ENCODE data around the gene COL11A1. TPM values are rescaled to one million over a fixed set of nuclear protein-coding genes. Genes with fewer than 3 reads are reported as not detected.
"Not testable (repeated sequence)": the region's sequence is repeated elsewhere in the genome, so short reads cannot be mapped to it uniquely, and the experiment has no call there.

The COL11A1 gene
- total RNA-seq, 2 experiments from 2014 or later = not detected

DNA sequence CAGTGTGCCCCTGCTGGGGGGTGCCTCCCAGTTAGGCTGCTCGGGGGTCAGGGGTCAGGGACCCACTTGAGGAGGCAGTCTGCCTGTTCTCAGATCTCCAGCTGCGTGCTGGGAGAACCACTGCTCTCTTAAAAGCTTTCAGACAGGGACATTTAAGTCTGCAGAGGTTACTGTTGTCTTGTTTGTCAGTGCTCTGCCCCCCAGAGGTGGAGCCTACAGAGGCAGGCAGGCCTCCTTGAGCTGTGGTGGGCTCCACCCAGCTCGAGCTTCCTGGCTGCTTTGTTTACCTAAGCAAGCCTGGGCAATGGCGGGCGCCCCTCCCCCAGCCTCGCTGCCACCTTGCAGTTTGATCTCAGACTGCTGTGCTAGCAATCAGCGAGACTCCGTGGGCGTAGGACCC lies 175.0 kb downstream of the COL11A1 start:
- POLR2A ChIA-PET, CTCF ChIA-PET: not testable (repeated sequence)

DNA sequence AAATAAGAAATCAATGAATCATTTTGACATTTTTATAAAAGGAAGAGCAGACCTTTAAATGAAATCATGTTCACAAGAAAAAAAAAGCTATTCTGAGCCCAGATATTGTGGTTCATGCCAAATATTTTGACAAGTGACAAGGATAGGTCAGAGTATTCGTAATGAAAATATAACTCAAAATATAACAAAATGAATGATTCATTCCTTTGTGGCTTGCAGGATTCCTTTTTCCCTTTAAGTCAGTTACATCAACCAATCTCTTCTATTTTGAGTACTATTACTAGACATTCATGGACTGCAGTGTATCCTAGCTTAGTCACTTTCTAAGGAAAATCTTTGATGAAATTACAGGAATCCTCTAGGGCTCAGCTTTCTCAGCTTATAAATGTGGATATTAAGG lies 188.7 kb downstream of the COL11A1 start:
- POLR2A ChIA-PET = no interaction called here
- CTCF ChIA-PET = no interaction called here

DNA sequence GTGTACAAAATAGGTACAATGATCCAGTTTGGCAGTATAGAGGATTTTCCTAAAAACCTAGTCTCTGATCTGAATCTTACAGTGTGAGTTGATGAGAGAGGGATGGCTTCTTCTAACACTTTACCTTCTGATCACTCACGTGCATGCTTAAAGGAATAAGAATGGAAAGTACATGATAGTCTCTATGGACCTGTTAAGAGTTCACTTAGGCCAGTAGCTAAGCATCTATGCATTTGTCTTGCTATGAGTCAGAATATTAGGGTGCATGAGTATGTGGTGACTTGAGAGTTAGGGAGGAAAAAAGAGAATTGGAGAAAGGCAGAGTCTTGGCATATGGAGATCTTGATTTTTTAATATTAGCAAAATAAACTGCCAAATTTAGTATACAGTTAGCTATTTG lies 206.3 kb downstream of the COL11A1 start:
- POLR2A ChIA-PET = no interaction called here
- CTCF ChIA-PET = no interaction called here

DNA sequence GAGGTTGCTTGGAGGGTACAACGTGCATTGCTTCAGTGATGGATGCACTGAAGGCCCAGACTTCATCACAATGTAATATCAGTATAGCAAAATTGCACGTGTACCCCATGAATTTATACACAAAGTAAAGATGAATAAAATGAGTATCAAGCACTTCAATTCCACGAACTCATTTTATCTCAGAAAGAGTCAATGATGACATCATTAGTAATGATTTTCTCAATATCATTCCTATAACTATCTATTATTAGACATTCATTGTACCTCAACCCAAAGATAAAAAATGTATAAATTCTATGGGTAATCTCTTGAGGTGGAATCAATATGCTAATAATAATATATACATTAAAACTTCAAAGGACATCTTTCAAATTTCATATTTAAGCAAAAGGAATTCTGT lies 208.4 kb downstream of the COL11A1 start:
- ChIA-PET CTCF (no interaction called here), POLR2A (no interaction called here)

DNA sequence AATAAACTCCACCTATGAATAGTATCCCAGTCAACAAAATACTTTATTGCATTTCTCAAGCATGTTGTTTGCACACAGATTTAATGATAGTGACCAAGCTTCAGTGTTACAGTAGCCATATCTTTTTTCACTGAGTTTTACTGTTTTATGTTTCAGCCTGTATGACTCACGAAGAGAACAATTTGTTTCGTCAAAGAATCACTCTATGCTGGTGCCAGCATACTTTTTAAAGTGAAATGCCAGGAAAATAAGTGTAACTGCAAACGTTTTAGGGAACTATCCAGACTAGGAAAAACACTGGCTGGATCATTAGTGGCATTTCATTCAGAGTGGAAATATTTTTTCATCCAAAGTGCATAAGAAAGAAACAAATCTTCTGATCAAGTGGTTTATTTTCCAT lies 210.8 kb downstream of the COL11A1 start:
- ChIA-PET CTCF (no interaction called here), POLR2A (no interaction called here)

DNA sequence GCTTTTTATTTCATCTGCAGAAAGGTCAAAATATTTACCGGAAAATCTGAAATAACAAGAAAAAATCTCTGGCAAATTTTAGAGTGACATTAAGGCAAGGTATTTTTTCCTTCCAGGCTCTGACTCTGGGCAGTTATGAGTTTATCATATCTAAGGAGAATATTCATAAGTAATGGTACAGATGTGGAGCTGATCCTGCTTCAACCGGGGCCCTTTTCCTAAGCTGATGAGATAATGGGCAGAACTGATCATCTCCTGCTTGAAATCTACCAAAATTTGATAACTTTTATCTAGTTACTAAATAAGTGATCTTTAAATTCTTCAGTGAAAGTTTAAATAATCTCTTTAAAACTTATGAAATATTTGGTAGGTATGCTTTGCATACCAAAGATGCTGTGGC lies 211.6 kb downstream of the COL11A1 start:
- CTCF ChIA-PET = no interaction called here
- POLR2A ChIA-PET = no interaction called here

DNA sequence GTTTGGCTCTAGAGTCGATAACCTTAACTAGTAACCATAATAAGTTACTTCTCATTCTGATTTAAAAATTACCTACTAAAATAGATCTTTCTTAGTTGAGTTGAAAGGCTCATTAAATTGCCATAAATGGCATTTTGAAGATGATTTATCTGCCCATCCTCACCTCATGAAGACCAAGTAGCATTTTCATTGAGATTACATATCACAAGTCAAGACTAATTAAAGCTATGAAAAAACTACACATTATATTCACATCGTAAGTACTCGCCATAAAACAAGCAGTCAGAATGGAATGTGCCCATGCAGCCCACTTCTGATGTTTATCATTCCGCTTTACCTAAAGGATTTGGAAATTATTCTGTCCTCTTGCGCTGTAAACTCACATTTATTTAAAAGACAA lies 212.0 kb downstream of the COL11A1 start:
- ChIA-PET CTCF (no interaction called here), POLR2A (no interaction called here)

DNA sequence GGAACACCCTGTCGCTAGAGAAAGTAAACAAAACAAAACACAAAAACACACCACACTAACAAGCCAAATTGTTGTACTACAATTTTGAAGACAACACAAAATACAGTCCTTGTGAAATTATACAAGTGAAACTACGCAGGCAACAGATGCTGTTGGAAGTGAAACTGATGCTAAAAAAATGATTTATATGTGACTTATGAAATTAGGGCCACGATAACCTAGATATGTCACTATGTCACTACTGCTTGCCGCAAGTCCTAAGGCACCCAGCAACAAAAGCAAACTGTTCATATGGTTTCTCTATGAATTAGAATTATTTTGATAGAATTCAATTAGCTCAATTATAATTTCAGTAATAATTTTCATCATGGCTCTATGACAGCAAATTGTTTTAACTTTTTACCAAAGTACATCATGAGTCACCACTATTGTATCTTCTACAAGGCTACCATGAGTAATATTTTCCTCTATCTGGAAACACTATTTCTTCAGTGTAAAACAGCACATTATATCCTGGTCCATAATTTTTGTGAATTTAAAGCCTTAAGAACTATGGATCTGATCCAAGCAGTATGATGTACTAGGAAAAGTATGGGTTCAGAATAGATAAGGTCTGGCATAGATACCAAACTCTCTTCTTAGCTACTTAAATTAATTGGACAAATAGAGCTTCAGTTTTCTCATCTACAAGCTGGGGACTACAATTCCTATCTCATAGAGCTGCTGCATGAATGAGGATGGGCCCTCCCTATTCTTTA lies 216.3 kb downstream of the COL11A1 start:
- ChIA-PET CTCF (interaction anchor here (0.9 kb wide), 1 partner anchor 22 kb away, joined by 4 read pairs; no protein-coding TSS in a partner anchor), POLR2A (no interaction called here)

DNA sequence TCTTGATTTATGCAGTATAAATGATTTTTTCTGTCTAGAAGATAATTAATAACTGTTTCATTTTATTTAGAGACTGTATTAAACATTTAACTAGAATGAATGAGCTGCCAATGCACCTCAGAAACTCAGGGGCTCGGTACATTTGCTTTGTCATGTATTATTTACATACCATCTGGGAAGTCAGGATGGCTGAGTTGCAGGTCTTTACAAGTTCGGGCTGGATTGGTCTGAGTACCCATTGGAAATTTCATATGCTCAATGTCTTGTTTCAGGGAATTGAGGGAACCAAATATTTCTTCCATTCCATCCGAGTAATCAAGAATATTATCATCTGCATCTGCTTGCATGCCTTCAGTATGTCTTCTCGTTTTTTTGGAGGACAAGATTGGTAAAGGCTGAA lies 221.7 kb downstream of the COL11A1 start:
- POLR2A ChIA-PET = no interaction called here
- CTCF ChIA-PET = no interaction called here

DNA sequence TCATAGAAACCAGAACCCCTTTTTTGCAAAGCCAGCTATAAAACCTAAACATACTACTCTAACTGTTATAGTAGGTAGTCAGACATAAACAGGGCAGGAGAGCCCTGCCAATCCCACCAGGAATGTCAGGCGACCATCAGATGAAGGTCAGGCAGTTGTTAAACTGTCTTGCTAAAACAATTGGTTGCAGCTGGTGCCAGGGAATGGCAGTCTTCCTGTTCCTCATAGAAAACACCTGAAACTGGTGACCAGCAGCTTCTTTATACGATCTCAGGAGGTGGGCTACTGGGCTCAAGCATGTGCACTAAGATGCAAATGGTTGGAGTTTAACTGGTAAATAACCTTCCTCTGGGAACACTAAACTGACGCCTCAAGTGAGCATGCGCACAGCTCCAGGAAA lies 224.1 kb downstream of the COL11A1 start:
- POLR2A ChIA-PET = no interaction called here

DNA sequence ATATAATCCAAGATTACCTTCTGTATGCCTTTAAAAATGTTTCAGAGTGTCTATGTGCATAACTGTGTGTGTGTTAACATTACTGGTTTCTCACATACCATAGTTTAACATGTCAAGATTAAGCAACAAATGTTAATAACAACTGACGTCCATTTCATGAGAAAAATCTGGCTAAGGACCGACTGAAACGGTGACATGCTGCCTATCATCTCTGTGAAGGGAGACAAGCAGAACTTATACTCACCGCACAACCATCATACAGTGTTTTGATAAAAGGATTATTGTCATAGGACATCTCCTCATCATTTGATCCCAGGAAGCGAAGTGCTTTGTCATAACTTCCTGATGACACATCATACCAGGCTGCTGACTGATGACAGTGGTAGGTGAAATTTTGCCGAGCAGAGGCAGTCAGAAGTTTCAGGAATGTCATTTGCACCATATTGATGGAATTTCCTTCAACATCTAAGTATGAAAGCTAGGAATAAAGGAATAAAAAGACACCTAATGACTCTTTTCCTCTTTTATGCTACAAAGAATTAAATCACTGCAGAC lies 228.8 kb downstream of the COL11A1 start:
- CTCF ChIA-PET = no interaction called here
- POLR2A ChIA-PET = no interaction called here

More for the DNA sequence above, 224.1 kb downstream of the COL11A1 start:
- CTCF ChIA-PET = no interaction called here

DNA sequence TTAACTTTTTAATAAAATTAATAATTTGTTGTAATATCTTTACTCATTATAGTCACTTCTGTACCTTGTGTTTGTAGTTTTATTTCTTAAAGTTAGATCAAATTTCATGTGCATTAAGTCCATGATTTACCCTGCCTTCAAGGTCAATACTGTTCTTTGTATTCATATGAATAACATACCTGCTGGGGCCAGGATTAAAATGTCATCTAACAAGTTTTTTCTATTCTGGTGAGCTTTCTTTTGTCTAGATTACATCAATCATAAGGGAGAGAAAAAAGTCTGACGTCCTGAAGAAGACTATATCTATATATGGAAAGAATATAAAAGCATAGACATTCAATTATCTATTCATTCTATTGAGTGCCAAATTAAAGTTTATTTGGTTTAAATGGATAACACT lies 232.6 kb downstream of the COL11A1 start:
- CTCF ChIA-PET = no interaction called here

DNA sequence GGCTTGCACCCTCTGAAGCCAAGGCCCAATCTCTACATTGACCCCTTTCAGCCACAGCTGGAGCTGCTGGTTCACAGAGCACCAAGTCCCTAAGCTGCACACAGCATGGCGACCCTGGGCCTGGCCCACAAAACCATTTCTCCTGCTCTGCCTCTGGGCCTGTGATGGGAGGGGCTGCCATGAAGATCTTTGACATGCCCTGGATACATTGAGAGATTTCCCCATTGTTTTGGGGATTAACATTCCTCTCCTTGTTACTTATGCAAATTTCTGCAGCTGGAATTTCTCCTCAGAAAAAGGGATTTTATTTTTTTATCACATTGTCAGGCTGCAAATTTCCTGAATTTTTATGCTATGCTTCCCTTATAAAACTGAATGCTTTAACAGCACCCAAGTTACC lies 235.8 kb downstream of the COL11A1 start:
- CTCF ChIA-PET = no interaction called here
- POLR2A ChIA-PET = no interaction called here

More for the DNA sequence above, 232.6 kb downstream of the COL11A1 start:
- POLR2A ChIA-PET = no interaction called here

DNA sequence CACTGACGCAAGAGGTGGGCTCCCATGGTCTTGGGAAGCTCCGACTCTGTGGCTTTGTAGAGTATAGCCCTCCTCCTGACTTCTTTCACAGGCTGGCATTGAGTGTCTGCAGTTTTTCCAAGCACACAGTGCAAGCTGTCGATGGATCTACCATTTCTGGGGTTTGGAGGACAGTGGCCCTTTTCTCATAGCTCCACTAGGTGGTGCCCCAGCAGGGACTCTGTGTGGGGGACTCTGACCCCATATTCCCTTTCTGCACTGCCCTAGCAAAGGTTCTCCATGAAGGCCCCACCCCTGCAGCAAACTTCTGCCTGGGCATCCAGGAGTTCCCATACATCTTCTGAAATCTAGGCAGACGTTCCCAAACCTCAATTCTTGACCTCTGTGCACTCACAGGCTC lies 236.2 kb downstream of the COL11A1 start:
- ChIA-PET CTCF (no interaction called here), POLR2A (no interaction called here)

DNA sequence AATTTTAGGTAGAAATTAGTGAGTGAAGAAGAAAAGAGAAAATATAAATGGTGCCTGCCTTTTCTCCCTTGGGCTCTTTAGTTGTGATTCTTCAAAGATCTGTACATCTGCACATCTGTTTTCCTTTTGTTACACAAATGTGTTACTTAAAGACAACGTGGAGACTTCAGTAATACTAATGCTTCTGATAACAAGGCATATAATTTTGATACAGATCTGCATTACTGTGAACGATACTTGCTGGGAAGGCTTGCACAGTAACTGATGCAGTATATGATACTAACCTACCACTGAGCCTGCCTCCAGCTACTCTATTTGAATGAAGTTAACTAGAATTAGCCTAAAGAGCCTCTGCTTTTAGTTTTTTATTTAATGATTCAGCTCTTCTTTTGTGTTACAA lies 244.6 kb downstream of the COL11A1 start:
- POLR2A ChIA-PET = no interaction called here
- CTCF ChIA-PET = no interaction called here

DNA sequence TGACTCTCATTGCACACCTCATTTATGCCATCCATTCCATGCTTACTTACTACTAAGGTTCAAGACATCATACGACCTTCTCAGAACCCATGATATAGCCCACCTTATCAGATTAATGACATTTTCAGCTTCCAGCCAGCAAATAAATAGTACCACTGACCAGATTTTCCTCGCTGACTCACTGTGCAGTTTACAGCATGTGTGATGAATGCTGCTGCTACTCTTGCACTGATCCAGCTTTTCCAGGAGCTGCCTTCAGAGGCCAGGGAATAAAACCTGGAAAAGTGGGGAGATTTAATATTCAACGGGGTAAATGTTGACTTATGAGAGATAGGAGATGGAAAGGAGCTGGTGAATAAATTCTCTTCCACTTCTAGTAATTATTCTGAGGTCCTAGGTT lies 247.1 kb downstream of the COL11A1 start:
- ChIA-PET CTCF (no interaction called here), POLR2A (no interaction called here)

DNA sequence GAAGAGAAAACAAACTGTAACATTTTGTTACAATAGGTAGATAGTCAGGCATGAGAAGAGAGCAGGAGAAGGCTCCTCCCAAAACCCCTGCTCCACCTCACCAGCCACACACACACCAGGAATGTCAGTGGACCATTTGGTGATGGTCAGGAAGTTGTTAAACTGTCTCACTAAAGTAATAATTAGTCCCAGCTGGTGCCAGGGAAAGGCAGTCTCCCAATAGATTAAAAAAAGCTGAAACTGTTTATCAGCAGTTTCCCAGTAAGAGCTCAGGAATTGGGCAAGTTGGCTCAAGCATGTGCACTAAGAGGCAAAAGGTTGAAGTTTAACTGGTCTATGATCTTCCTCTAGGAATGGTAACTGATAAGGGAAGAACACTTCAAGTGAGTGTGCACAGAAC lies 249.6 kb downstream of the COL11A1 start:
- POLR2A ChIA-PET = no interaction called here

DNA sequence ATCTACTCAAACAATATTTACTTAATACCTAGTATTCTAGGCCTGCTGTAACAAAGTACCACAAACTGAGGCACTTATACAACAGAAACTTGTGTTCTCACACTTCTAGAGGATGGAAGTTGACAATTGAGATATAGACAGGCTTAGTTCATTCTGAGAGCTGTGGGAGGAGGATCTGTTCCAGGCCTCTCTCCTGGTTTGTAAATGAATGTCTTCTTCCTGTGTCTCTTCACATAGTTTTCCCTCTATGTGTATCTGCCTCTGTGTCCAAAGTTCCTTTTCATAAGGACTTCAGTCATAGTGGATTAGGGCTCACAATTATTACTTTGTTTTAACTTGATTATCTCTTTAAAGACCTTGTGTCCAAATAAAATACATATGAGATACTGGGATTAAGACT lies 251.1 kb downstream of the COL11A1 start:
- CTCF ChIA-PET = no interaction called here
- POLR2A ChIA-PET = no interaction called here

More for the DNA sequence above, 249.6 kb downstream of the COL11A1 start:
- CTCF ChIA-PET = no interaction called here

DNA sequence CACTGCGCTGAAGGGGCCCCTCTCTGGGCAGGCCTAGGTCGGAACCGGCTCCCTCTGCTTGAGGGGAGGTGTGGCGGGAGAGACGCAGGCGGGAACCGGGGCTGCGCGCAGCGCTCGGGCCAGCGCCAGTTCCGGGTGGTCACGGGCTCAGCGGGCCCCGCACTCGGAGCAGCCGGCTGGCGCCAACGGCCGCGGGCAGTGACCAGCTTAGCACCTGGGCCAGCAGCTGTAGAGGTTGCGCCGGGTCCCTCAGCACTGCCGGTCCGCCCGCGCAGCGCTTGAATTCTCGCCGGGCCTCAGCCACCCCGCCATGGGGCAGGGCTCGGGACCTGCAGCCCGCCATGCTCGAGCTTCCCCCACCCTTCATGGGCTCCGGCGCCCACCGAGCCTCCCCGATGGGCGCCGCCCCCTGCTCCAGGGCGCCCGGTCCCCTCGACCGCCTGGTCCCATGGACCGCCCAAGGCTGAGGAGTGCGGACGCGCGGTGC lies 254.6 kb downstream of the COL11A1 start:
- ChIA-PET POLR2A (no interaction called here), CTCF (no interaction called here)

DNA sequence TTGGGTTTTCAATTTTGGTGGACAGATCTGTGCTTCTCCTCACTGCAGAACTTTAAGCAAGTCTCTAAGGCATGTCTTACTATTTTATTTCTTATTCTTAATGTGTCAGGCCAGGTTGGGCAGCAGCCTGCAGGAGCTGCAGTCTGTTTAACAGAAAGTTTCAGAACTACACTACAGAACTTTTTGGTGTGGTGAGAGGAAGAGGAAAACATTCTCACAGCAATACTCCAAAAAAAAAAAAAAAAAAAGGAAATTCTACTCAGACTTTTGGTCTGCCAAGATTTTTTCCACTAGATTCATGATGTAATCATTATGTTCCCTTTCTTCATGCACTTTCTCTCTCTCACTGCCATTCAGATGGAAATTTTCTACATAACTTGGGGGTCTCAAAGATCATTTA lies 255.2 kb downstream of the COL11A1 start:
- CTCF ChIA-PET = no interaction called here
- POLR2A ChIA-PET = no interaction called here

DNA sequence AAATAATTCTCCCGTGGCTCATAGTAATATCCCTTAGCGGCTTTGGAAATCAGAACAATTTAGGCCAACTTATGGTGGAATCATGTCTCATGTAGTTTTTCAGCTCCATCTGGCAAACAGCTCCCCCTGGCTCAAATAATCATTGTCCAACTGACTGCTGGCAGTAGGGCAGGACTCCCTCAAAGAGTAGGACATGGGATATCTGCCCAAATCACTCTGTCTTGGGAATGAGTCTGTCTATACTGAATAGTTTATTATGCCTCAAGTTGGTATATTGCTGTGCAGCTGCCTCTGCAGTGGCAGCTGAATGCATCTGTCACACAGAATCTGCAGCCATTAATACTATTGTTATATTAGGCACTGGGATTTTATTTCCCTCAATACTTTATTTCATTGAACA lies 255.7 kb downstream of the COL11A1 start:
- ChIA-PET POLR2A (no interaction called here), CTCF (no interaction called here)

DNA sequence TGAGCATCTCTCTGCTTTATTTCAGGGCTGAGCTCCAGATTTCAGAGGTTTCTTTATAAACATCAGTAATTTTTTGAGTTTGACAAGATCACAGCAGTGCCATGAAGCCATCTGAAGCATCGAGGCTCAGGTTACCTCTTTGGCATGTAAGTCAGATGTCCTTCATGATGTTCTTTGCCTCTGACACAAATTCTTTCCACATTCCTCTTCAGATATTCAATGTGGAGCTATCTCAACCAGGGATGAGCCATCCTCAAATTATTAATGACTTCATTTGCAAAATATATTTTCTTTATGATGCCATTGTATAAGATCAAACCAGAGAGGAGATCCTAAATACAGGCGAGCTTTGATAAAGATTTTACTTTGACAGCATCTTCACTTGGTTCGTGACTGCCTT lies 256.7 kb downstream of the COL11A1 start:
- POLR2A ChIA-PET = no interaction called here
- CTCF ChIA-PET = no interaction called here
